Ectodermal cell (in vitro differentiated cells): ENCODE data around the gene HS6ST2.

ENCODE experiments used
- H3K27ac ChIP-seq: 2 replicates; pipeline ENCODE4 v1.7.0; 2013; ENCODE audit warnings: mild to moderate bottlenecking, low read depth, low read length; ENCODE audit not compliant: insufficient read depth, poor library complexity, severe bottlenecking
- H3K27me3 ChIP-seq: 2 replicates; pipeline ENCODE4 v1.7.0; 2013; ENCODE audit warnings: mild to moderate bottlenecking, low read length; ENCODE audit not compliant: insufficient read depth, control insufficient read depth, poor library complexity, severe bottlenecking
- H3K36me3 ChIP-seq: one replicate; pipeline ENCODE4 v1.7.0; 2013; ENCODE audit warnings: low read length; ENCODE audit not compliant: control insufficient read depth, insufficient read depth
- H3K4me1 ChIP-seq: one replicate; pipeline ENCODE4 v1.7.0; 2013; ENCODE audit warnings: low read length; ENCODE audit not compliant: control insufficient read depth, insufficient read depth
- H3K4me3 ChIP-seq: 2 replicates; pipeline ENCODE4 v1.7.0; 2013; ENCODE audit warnings: low read depth, low read length, control low read depth; ENCODE audit not compliant: insufficient read depth
- H3K9me3 ChIP-seq: 2 replicates; pipeline ENCODE4 v1.7.0; 2013; ENCODE audit warnings: mild to moderate bottlenecking, low read length, moderate library complexity; ENCODE audit not compliant: control insufficient read depth
- WGBS, 2 experiments: methylation state at CpG; one replicate each; pipeline ENCODE4 v1.1.7; 2013; ENCODE audit warnings: missing lambda C conversion rate in 2 of 2; 5-methylcytosine and 5-hydroxymethylcytosine counted together

Gene HS6ST2

GRCh38 chrX:132590350-132591026, 367.9 kb downstream of the HS6ST2 start:
- WGBS, 2 experiments: 91 to 93% methylated on average over 2 of the region's 2 CpGs
- no peaks in the 10 kb centered on the region for H3K36me3 ChIP-seq
- no peaks in the 10 kb centered on the region for H3K9me3 ChIP-seq
- no peak overlapping the region for H3K27ac ChIP-seq
- no peak overlapping the region for H3K4me3 ChIP-seq
- no peaks in the 10 kb centered on the region for H3K27me3 ChIP-seq
- H3K4me1 ChIP-seq: no peaks in the 10 kb centered on the region

GRCh38 chrX:132584936-132585335, 373.5 kb downstream of the HS6ST2 start:
- Histone ChIP-seq H3K36me3 (no peaks in the 10 kb centered on the region), H3K27me3 (no peaks in the 10 kb centered on the region), H3K27ac (no peak overlapping the region), H3K4me1 (no peaks in the 10 kb centered on the region), H3K9me3 (no peaks in the 10 kb centered on the region), H3K4me3 (no peak overlapping the region)
- 93 to 95% methylated on average over 4 of the region's 4 CpGs for WGBS, 2 experiments

GRCh38 chrX:132576939-132577338, 381.5 kb downstream of the HS6ST2 start:
- WGBS, 2 experiments: 88 to 100% methylated on average over 1 to 2 of the region's 2 CpGs
- no peaks in the 10 kb centered on the region for H3K36me3 ChIP-seq
- no peak overlapping the region for H3K27ac ChIP-seq

More at GRCh38 chrX:132576939-132577338, 381.5 kb downstream of the HS6ST2 start:
- H3K9me3 ChIP-seq: no peaks in the 10 kb centered on the region
- no peak overlapping the region for H3K4me3 ChIP-seq
- no peaks in the 10 kb centered on the region for H3K27me3 ChIP-seq
- H3K4me1 ChIP-seq: no peaks in the 10 kb centered on the region
